ENCODE data around the gene DDAH2. TPM values are rescaled to one million over a fixed set of nuclear protein-coding genes. Genes with fewer than 3 reads are reported as not detected.

DDAH2 gene
- total RNA-seq, 4 donors from 2014 or later: 112 to 189 (median 160) TPM

- no peak for TF ChIP-seq CTCF (IDR thresholded peaks at IDR 0.05; ENCODE audit: low read depth)
These were observed 38.6 kb downstream of the DDAH2 start for GRCh38 chr6:31690231-31691077.

- no peak for TF ChIP-seq CTCF (IDR thresholded peaks at IDR 0.05; ENCODE audit: low read depth)
These were observed 39.6 kb downstream of the DDAH2 start for GRCh38 chr6:31689249-31690110.

- TF ChIP-seq CTCF (IDR thresholded peaks at IDR 0.05; ENCODE audit: low read depth): no peak
These were observed 41.0 kb downstream of the DDAH2 start for GRCh38 chr6:31687860-31688693.

- TF ChIP-seq CTCF (IDR thresholded peaks at IDR 0.05; ENCODE audit: low read depth): no peak
These were observed 41.8 kb downstream of the DDAH2 start for GRCh38 chr6:31687321-31687720.

GRCh38 chr6:31686483-31686882 lies 42.6 kb downstream of the DDAH2 start:
- no peak for TF ChIP-seq CTCF (IDR thresholded peaks at IDR 0.05; ENCODE audit: low read depth)

GRCh38 chr6:31683591-31683990 lies 45.5 kb downstream of the DDAH2 start:
- TF ChIP-seq CTCF (IDR thresholded peaks at IDR 0.05; ENCODE audit: low read depth): no peak

All from subcutaneous adipose tissue (tissue), 4 donors.